Glomerular endothelial cell (primary cell): ENCODE data around the gene MTFP1. TPM values are rescaled to one million over a fixed set of nuclear protein-coding genes. Genes with fewer than 3 reads are reported as not detected.
A peak's percentile ranks its signal among the peaks of the same experiment; 100 is the strongest.
"Not testable (repeated sequence)": the region's sequence is repeated elsewhere in the genome, so short reads cannot be mapped to it uniquely, and the experiment has no call there.

Experiments used
- DNase-seq: peaks from one replicate; pipeline ENCODE4 v3.0.0-alpha.2; 2011; ENCODE audit warnings: low read depth, low spot score; ENCODE audit errors: extremely low read depth
- total RNA-seq: library from RNA; depleted of rRNA; stranded (reverse); fragments of >200 nt; gene quantifications from 2 replicates; pipeline ENCODE4 v1.2.3, GENCODE V29; 2015

The MTFP1 gene
- total RNA-seq, 1 donor from 2014 or later: 25.1 TPM

GRCh38 chr22:30401024-30401423 is 24.5 kb upstream of the MTFP1 start:
- DNase-seq: not testable (repeated sequence)

GRCh38 chr22:30402028-30402765 is 23.4 kb upstream of the MTFP1 start:
- DNase-seq: no peak

- not testable (repeated sequence) for DNase-seq
Measured at GRCh38 chr22:30402766-30403104, 22.8 kb upstream of the MTFP1 start.

GRCh38 chr22:30404307-30404706 is 21.3 kb upstream of the MTFP1 start:
- no peak for DNase-seq

- no peak for DNase-seq
Measured at GRCh38 chr22:30405731-30406130, 19.8 kb upstream of the MTFP1 start.

- DNase-seq: no peak
Measured at GRCh38 chr22:30406400-30406799, 19.2 kb upstream of the MTFP1 start.

GRCh38 chr22:30408388-30409102 is 17.0 kb upstream of the MTFP1 start:
- DNase-seq: no peak

GRCh38 chr22:30411780-30412179 is 13.8 kb upstream of the MTFP1 start:
- DNase-seq: no peak

GRCh38 chr22:30413001-30413400 is 12.6 kb upstream of the MTFP1 start:
- no peak for DNase-seq

- DNase-seq: no peak
Measured at GRCh38 chr22:30413745-30414524, 11.6 kb upstream of the MTFP1 start.

- DNase-seq: no peak
Measured at GRCh38 chr22:30414525-30415047, 11.0 kb upstream of the MTFP1 start.

- DNase-seq: no peak
Measured at GRCh38 chr22:30416403-30416802, 9.2 kb upstream of the MTFP1 start.

GRCh38 chr22:30416837-30417236 is 8.7 kb upstream of the MTFP1 start:
- DNase-seq: no peak

- no peak for DNase-seq
Measured at GRCh38 chr22:30420347-30421125, 5.0 kb upstream of the MTFP1 start.

GRCh38 chr22:30421695-30422480 is 3.7 kb upstream of the MTFP1 start:
- DNase-seq: no peak

GRCh38 chr22:30422481-30423300 is 2.9 kb upstream of the MTFP1 start:
- DNase-seq: no peak

GRCh38 chr22:30423301-30423958 is 2.1 kb upstream of the MTFP1 start:
- no peak for DNase-seq

GRCh38 chr22:30423959-30424533 is 1.5 kb upstream of the MTFP1 start:
- peak; percentile 99 for DNase-seq
